Measurements from ENCODE around the gene METTL15.
"Not testable (repeated sequence)": the region's sequence is repeated elsewhere in the genome, so short reads cannot be mapped to it uniquely, and the experiment has no call there.

METTL15 gene

GRCh38 chr11:28110821-28111200 is 2.6 kb downstream of the METTL15 start:
- no peak for DNase-seq

DNA sequence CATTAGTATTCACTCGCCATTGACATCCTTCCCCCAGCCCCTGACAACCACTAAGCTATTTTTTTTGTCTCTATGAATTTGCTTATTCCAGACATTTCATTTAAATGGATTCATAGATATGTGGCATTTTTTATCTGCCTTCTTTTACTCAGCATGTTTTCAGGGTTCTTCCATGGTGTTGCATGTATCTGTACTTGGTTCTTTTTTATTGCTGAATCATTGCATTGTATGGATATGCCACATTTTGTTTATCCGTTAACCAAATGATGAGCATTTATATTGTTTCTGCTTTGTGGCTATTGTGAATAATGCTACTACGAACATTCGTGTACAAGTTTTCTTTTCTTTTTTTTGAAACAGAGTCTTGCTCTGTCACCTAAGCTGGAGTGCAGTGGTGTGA is 5.9 kb downstream of the METTL15 start:
- DNase-seq = no peak

GRCh38 chr11:28114731-28115130 is 6.5 kb downstream of the METTL15 start:
- DNase-seq = no peak

GRCh38 chr11:28117712-28118111 is 9.5 kb downstream of the METTL15 start:
- no peak for DNase-seq

DNA sequence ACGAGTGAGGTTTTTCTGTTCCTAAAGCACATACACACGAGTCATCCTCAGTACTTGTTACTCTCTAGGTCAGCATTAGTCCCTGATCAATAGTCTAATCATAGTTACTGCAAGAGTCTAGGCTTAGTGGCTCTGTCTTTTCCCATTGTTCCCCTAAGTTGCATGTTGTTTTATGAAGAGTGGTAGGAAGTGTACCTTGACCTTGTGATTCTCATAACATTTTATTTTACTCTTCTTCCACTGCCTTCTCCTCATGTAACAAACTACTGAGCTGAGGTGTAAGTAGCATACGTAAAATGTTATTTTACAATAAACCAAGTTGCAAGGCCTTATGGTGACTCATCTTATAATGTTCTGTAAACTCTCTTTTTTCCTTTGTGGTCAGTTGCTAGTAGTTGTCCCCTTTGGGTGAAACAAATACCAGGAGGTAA is 15.0 kb downstream of the METTL15 start:
- peak; percentile 41 for DNase-seq

DNA sequence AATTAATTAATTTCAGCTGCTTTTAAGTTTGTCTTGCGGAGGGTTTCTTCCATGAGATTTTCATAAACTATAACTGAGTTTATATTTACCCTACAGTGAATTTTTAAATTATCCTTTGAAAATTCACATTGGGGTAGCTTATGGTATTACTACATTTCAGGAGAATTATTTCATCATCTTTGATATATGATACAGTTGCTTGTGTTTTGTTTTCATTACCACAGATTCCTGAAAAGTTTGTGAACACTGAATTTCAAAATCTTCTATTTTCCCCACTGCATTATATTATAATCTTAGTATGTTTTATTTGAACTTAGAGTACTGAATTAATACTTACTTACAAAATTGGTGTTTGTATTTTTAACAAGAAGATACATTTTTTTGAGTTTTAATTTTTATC is 24.4 kb downstream of the METTL15 start:
- no peak for DNase-seq

GRCh38 chr11:28133146-28133545 is 25.0 kb downstream of the METTL15 start:
- peak; percentile 41 for DNase-seq

GRCh38 chr11:28136157-28136556 is 28.0 kb downstream of the METTL15 start:
- not testable (repeated sequence) for DNase-seq

- DNase-seq = no peak
These were observed 29.2 kb downstream of the METTL15 start for GRCh38 chr11:28137366-28137765.

- DNase-seq = no peak
These were observed 29.6 kb downstream of the METTL15 start for GRCh38 chr11:28137832-28138231.

- no peak for DNase-seq
These were observed 31.7 kb downstream of the METTL15 start for GRCh38 chr11:28139841-28140415.

GRCh38 chr11:28140689-28141455 is 32.7 kb downstream of the METTL15 start:
- DNase-seq = no peak

GRCh38 chr11:28142724-28143123 is 34.5 kb downstream of the METTL15 start:
- DNase-seq = no peak

- DNase-seq = peak; percentile 49
These were observed 36.6 kb downstream of the METTL15 start for GRCh38 chr11:28144808-28145207.

DNA sequence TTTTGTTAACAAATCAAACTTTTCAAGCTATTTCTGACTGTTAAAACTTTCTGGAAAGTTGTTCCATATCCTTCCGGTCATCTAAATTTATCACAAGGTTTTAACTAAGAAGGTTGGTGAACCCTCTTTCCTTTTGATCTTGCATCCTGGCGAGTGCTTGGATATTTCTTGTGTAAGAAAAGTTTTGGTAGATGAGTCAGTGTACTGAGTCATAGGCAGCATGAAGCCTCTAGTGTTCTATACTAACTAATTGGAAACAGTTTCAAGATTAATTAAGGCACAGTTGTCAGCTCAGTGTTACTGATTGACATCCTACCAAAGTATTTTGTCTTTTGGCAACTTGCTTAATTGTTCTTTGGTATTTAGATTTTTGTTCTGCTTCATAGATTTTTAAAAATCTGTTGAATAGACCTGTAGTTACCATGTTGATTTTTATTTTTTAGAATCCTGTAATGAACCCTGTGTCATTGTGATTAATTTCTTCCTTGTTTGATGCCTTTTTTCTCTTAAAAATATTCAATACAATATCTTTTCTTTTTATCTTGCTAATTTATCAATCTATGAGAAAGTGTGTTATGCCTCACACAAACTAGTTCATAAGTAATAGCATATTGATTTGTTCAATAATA is 38.0 kb downstream of the METTL15 start:
- peak; percentile 91 for DNase-seq

DNA sequence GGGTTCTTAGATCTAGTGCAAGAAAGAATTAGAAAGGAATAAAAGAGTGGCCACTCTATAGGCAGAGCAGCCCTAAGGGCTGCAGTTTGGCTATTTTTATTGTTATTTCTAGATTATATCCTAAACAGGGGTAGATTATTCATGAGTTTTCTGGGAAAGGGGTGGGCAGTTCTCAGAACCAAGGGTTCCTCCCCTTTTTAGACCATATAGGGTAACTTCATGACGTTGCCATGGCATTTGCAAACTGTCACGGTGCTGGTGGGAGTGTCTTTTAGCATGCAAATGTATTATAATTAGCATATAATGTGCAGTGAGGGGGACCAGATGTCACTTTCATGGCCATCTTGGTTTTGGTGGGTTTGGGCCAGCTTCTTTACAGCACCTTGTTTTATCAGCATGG is 44.6 kb downstream of the METTL15 start:
- no peak for DNase-seq

GRCh38 chr11:28153586-28153985 is 45.4 kb downstream of the METTL15 start:
- peak; percentile 10 for DNase-seq

GRCh38 chr11:28168718-28169117 is 60.5 kb downstream of the METTL15 start:
- DNase-seq = no peak

- peak; percentile 20 for DNase-seq
These were observed 61.6 kb downstream of the METTL15 start for GRCh38 chr11:28169816-28170215.

GRCh38 chr11:28170759-28171158 is 62.6 kb downstream of the METTL15 start:
- DNase-seq = no peak

- DNase-seq = no peak
These were observed 68.2 kb downstream of the METTL15 start for GRCh38 chr11:28176351-28176750.

GRCh38 chr11:28195449-28195848 is 87.3 kb downstream of the METTL15 start:
- no peak for DNase-seq

- DNase-seq = peak; percentile 28
These were observed 101.7 kb downstream of the METTL15 start for GRCh38 chr11:28209906-28210305.

GRCh38 chr11:28222063-28222462 is 113.9 kb downstream of the METTL15 start:
- not testable (repeated sequence) for DNase-seq

Measured in fibroblast of skin of abdomen (primary cell).